Karpas-422 (cell line): ENCODE measurements around the gene DOCK2. TPM values are rescaled to one million over a fixed set of nuclear protein-coding genes. Genes with fewer than 3 reads are reported as not detected.
A peak's percentile ranks its signal among the peaks of the same experiment; 100 is the strongest.

Experiments used
- DNase-seq: peaks from one replicate; pipeline ENCODE4 v3.0.0-alpha.2; 2015
- H2AFZ ChIP-seq: fragments of 200-600 bp; sonication (generic); 2 replicates; pipeline ENCODE4 v1.6.1; 2014; ENCODE audit warnings: antibody characterized with exemption, low read length, mixed read lengths
- H3K27ac ChIP-seq: fragments of 200-600 bp; sonication (generic); 2 replicates; pipeline ENCODE4 v1.5.1; 2014; ENCODE audit warnings: mild to moderate bottlenecking, low read length, moderate library complexity
- H3K27me3 ChIP-seq: fragments of 200-600 bp; sonication (generic); 2 replicates; pipeline ENCODE4 v1.6.1; 2014; ENCODE audit warnings: low read length, mixed read lengths
- H3K36me3 ChIP-seq: fragments of 200-600 bp; sonication (generic); 2 replicates; pipeline ENCODE4 v1.6.1; 2014; ENCODE audit warnings: low read length, mixed read lengths; ENCODE audit not compliant: insufficient read depth
- H3K4me1 ChIP-seq: fragments of 200-600 bp; sonication (generic); 2 replicates; pipeline ENCODE4 v1.6.1; 2014; ENCODE audit warnings: mild to moderate bottlenecking, low read length, mixed read lengths
- H3K4me2 ChIP-seq: fragments of 200-600 bp; sonication (generic); 2 replicates; pipeline ENCODE4 v1.6.1; 2014; ENCODE audit warnings: low read length, low read depth, mild to moderate bottlenecking; ENCODE audit not compliant: poor library complexity, severe bottlenecking
- H3K4me3 ChIP-seq: fragments of 200-600 bp; sonication (generic); 2 replicates; pipeline ENCODE4 v1.5.1; 2014; ENCODE audit warnings: mild to moderate bottlenecking, antibody characterized with exemption, low read length, mixed read lengths
- H3K79me2 ChIP-seq: fragments of 200-600 bp; sonication (generic); 2 replicates; pipeline ENCODE4 v1.6.1; 2014; ENCODE audit warnings: mild to moderate bottlenecking, low read length, mixed read lengths
- H3K9ac ChIP-seq: fragments of 200-600 bp; sonication (generic); 2 replicates; pipeline ENCODE4 v1.6.0; 2014; ENCODE audit warnings: low read length
- H3K9me2 ChIP-seq: fragments of 200-600 bp; sonication (generic), shearing (Covaris generic); replicated peaks from 2 replicates; pipeline ENCODE4 v1.6.0; 2014; ENCODE audit warnings: mild to moderate bottlenecking, low read length, moderate library complexity; ENCODE audit not compliant: insufficient read depth
- H3K9me3 ChIP-seq: fragments of 300-700, 200-600 bp; sonication (generic); 2 replicates; pipeline ENCODE4 v1.6.1; 2014; ENCODE audit warnings: low read length, mixed read lengths
- H4K20me1 ChIP-seq: fragments of 200-600 bp; sonication (generic); 2 replicates; pipeline ENCODE4 v1.6.1; 2014; ENCODE audit warnings: mild to moderate bottlenecking, antibody characterized with exemption, low read length, low read depth; ENCODE audit not compliant: insufficient read depth
- total RNA-seq: library from RNA; depleted of rRNA; stranded (reverse); fragments of >200 nt; shearing (Covaris generic); gene quantifications from 2 replicates; pipeline ENCODE4 v1.2.3, GENCODE V29; 2014; ENCODE audit warnings: low replicate concordance

Gene DOCK2
- total RNA-seq, 1 experiment from 2014 or later, result 255 TPM

- DNase-seq, result no peak
- peak overlapping the region; percentile 49 for H3K9ac ChIP-seq
- H4K20me1 ChIP-seq, result no peaks in the 10 kb centered on the region
- H3K4me2 ChIP-seq, result peak overlapping the region; percentile 65
- H3K27ac ChIP-seq, result peak overlapping the region; percentile 94
- H3K4me1 ChIP-seq, result peaks cover 67% of the 10 kb centered on the region
- peaks cover 72% of the 10 kb centered on the region for H3K79me2 ChIP-seq
- H3K27me3 ChIP-seq, result no peaks in the 10 kb centered on the region
- no peaks in the 10 kb centered on the region for H3K9me2 ChIP-seq
- peak overlapping the region; percentile 23; the same call in 1 of the 2 replicates for H3K4me3 ChIP-seq
- peaks cover 20% of the 10 kb centered on the region for H3K36me3 ChIP-seq
- no peaks in the 10 kb centered on the region for H3K9me3 ChIP-seq
- H2AFZ ChIP-seq, result no peak overlapping the region
These were observed 131.3 kb downstream of the DOCK2 start for GRCh38 chr5:169768416-169768815.

GRCh38 chr5:169770109-169770508 lies 133.0 kb downstream of the DOCK2 start:
- Histone ChIP-seq H3K27ac (peak overlapping the region; percentile 94), H4K20me1 (no peaks in the 10 kb centered on the region), H3K9me3 (no peaks in the 10 kb centered on the region)

GRCh38 chr5:169772256-169772655 lies 135.2 kb downstream of the DOCK2 start:
- Histone ChIP-seq H3K9me2 (no peaks in the 10 kb centered on the region), H3K4me2 (no peak overlapping the region), H2AFZ (no peak overlapping the region), H4K20me1 (no peaks in the 10 kb centered on the region), H3K79me2 (peaks cover 43% of the 10 kb centered on the region), H3K27me3 (no peaks in the 10 kb centered on the region), H3K4me3 (no peak overlapping the region), H3K9me3 (no peaks in the 10 kb centered on the region), H3K27ac (peak overlapping the region; percentile 45), H3K4me1 (peaks cover 41% of the 10 kb centered on the region), H3K36me3 (peaks cover 14% of the 10 kb centered on the region; the same call in 1 of the 2 replicates), H3K9ac (no peak overlapping the region)
- DNase-seq, result no peak

More at GRCh38 chr5:169770109-169770508, 133.0 kb downstream of the DOCK2 start:
- no peak overlapping the region for H3K4me3 ChIP-seq
- H3K4me2 ChIP-seq, result no peak overlapping the region
- no peaks in the 10 kb centered on the region for H3K27me3 ChIP-seq
- no peak overlapping the region for H3K9ac ChIP-seq
- peaks cover 61% of the 10 kb centered on the region for H3K79me2 ChIP-seq
- no peaks in the 10 kb centered on the region for H3K9me2 ChIP-seq
- peaks cover 51% of the 10 kb centered on the region for H3K4me1 ChIP-seq
- DNase-seq, result no peak
- peaks cover 21% of the 10 kb centered on the region for H3K36me3 ChIP-seq
- no peak overlapping the region for H2AFZ ChIP-seq

- H3K79me2 ChIP-seq, result peaks cover 39% of the 10 kb centered on the region
- no peaks in the 10 kb centered on the region for H4K20me1 ChIP-seq
- no peaks in the 10 kb centered on the region for H3K9me2 ChIP-seq
- DNase-seq, result no peak
- H3K27me3 ChIP-seq, result no peaks in the 10 kb centered on the region
- peaks cover 41% of the 10 kb centered on the region for H3K4me1 ChIP-seq
- no peak overlapping the region for H3K4me3 ChIP-seq
- no peak overlapping the region for H2AFZ ChIP-seq
- no peak overlapping the region for H3K4me2 ChIP-seq
- H3K9ac ChIP-seq, result no peak overlapping the region
- peaks cover 14% of the 10 kb centered on the region; the same call in 1 of the 2 replicates for H3K36me3 ChIP-seq
- H3K9me3 ChIP-seq, result no peaks in the 10 kb centered on the region
- peak overlapping the region; percentile 45; the same call in 1 of the 2 replicates for H3K27ac ChIP-seq
These were observed 135.6 kb downstream of the DOCK2 start for GRCh38 chr5:169772688-169773087.

GRCh38 chr5:169777159-169777558 lies 140.1 kb downstream of the DOCK2 start:
- Histone ChIP-seq H3K36me3 (peaks cover 14% of the 10 kb centered on the region; the same call in 1 of the 2 replicates), H4K20me1 (no peaks in the 10 kb centered on the region)

GRCh38 chr5:169778622-169779596 lies 141.8 kb downstream of the DOCK2 start:
- Histone ChIP-seq H3K4me2 (peak overlapping the region; percentile 56), H2AFZ (no peak overlapping the region), H3K4me3 (no peak overlapping the region), H3K36me3 (0 out of 2 replicates have a peak, but pooled peaks cover 11% of the 10 kb centered on the region), H3K27ac (peak overlapping the region; percentile 88), H3K9ac (peak overlapping the region; percentile 35), H4K20me1 (no peaks in the 10 kb centered on the region), H3K27me3 (no peaks in the 10 kb centered on the region), H3K9me2 (no peaks in the 10 kb centered on the region), H3K79me2 (peaks cover 37% of the 10 kb centered on the region), H3K9me3 (no peaks in the 10 kb centered on the region), H3K4me1 (peaks cover 37% of the 10 kb centered on the region)
- DNase-seq, result peak; percentile 79

More at GRCh38 chr5:169777159-169777558, 140.1 kb downstream of the DOCK2 start:
- Histone ChIP-seq H3K27me3 (no peaks in the 10 kb centered on the region), H3K9me2 (no peaks in the 10 kb centered on the region), H3K9ac (no peak overlapping the region), H3K9me3 (no peaks in the 10 kb centered on the region), H3K4me3 (no peak overlapping the region), H3K27ac (peak overlapping the region; percentile 88), H2AFZ (no peak overlapping the region), H3K79me2 (peaks cover 41% of the 10 kb centered on the region), H3K4me2 (no peak overlapping the region), H3K4me1 (peaks cover 37% of the 10 kb centered on the region)
- no peak for DNase-seq

GRCh38 chr5:169781420-169782345 lies 144.6 kb downstream of the DOCK2 start:
- Histone ChIP-seq H3K4me2 (no peak overlapping the region), H3K4me1 (peaks cover 33% of the 10 kb centered on the region), H3K27ac (0 out of 2 replicates have a peak overlapping the region, but pooled peaks have one; percentile 15), H3K9me3 (no peaks in the 10 kb centered on the region), H3K36me3 (peaks cover 9% of the 10 kb centered on the region; the same call in 1 of the 2 replicates), H3K4me3 (no peak overlapping the region), H3K9ac (no peak overlapping the region), H2AFZ (no peak overlapping the region), H3K27me3 (no peaks in the 10 kb centered on the region), H3K79me2 (peaks cover 45% of the 10 kb centered on the region), H3K9me2 (no peaks in the 10 kb centered on the region), H4K20me1 (no peaks in the 10 kb centered on the region)
- no peak for DNase-seq
